NB4 (cell line): ENCODE measurements around the gene RNF169.

ENCODE experiments used
- DNase-seq: peaks from one replicate; pipeline ENCODE4 v3.0.0; 2010; ENCODE audit warnings: low read depth
- H3K4me3 ChIP-seq: one replicate; pipeline ENCODE4 v1.5.1; 2011; ENCODE audit warnings: mild to moderate bottlenecking, low read depth, low read length, moderate library complexity
- CTCF ChIP-seq: IDR thresholded peaks from one replicate; pipeline ENCODE4 v1.5.1; 2012; ENCODE audit warnings: low read depth, low read length
- MAX ChIP-seq: IDR thresholded peaks from 2 replicates; pipeline ENCODE4 v1.6.1; 2011; ENCODE audit warnings: low read depth, low read length
- MYC ChIP-seq: IDR thresholded peaks from 2 replicates; pipeline ENCODE4 v1.6.1; 2011; ENCODE audit warnings: low read depth, low read length
- POLR2A ChIP-seq: IDR thresholded peaks from 2 replicates; pipeline ENCODE4 v1.6.1; 2011; ENCODE audit warnings: mild to moderate bottlenecking; ENCODE audit not compliant: insufficient read length; ENCODE audit errors: extremely low read depth

Gene RNF169

GRCh38 chr11:74870485-74870884, 121.8 kb downstream of the RNF169 start:
- peak; percentile 62 for DNase-seq
- no peak for TF ChIP-seq POLR2A
- TF ChIP-seq CTCF, result peak; percentile 45
- peak; percentile 31; the same call in 1 of the 2 replicates for TF ChIP-seq MAX
- TF ChIP-seq MYC, result 0 out of 2 replicates have a peak, but pooled peaks have one; percentile 17
- no peak overlapping the region for H3K4me3 ChIP-seq

GRCh38 chr11:74871037-74871436, 122.4 kb downstream of the RNF169 start:
- TF ChIP-seq CTCF (no peak), MYC (no peak), MAX (no peak), POLR2A (no peak)
- H3K4me3 ChIP-seq, result no peak overlapping the region
- peak; percentile 13 for DNase-seq

- H3K4me3 ChIP-seq, result no peak overlapping the region
- peak; percentile 39 for DNase-seq
- TF ChIP-seq POLR2A, result no peak
- TF ChIP-seq CTCF, result peak; percentile 44
- TF ChIP-seq MYC, result no peak
Measured at GRCh38 chr11:74877132-74877531, 128.5 kb downstream of the RNF169 start.
